Endothelial cell of umbilical vein (primary cell): Measurements from ENCODE around the gene FRMD4A. TPM values are rescaled to one million over a fixed set of nuclear protein-coding genes. Genes with fewer than 3 reads are reported as not detected.

ENCODE experiments used
- BruUV-seq: library from RNA; stranded (reverse); fragments of 400-500 nt; replicated peaks from 2 replicates; lab custom pipeline; 2021; lab: Mats Ljungman, UMichigan
- CTCF ChIA-PET: fragments of 300-600, 350-600 bp; sonication (Branson Sonifier 250); formaldehyde crosslinking; loops from one replicate; lab custom pipeline; 2021; ENCODE audit warnings: antibody characterized with exemption, inconsistent platforms; lab: Charles Lee
- POLR2A ChIA-PET: fragments of 300-600, 350-600 bp; sonication (Branson Sonifier 250); formaldehyde crosslinking; loops from one replicate; lab custom pipeline; 2021; ENCODE audit warnings: antibody characterized with exemption, inconsistent platforms; lab: Charles Lee
- DNase-seq: peaks from one replicate; pipeline ENCODE4 v3.0.0-alpha.2; 2011; ENCODE audit warnings: low read depth, low spot score
- FAIRE-seq: peaks from 2 replicates; lab custom pipeline; 2011; peaks lifted over from hg19 to GRCh38; lab: Jason Lieb, UNC
- H2AFZ ChIP-seq: 2 replicates; pipeline ENCODE4 v1.6.0; 2012; ENCODE audit warnings: low read depth, low read length, control low read depth, inconsistent platforms
- H3K27ac ChIP-seq: 2 replicates; pipeline ENCODE4 v1.5.1; 2011; ENCODE audit warnings: low read depth, mild to moderate bottlenecking, control low read depth, low read length, moderate library complexity; ENCODE audit not compliant: insufficient read depth
- H3K27me3 ChIP-seq, 2 experiments: 2 replicates each; pipeline versions ENCODE4 v1.6.0 to v1.6.1; 2011; ENCODE audit warnings: low read length in 2 of 2, mixed read lengths in 1 of 2; ENCODE audit not compliant: control insufficient read depth in 2 of 2, insufficient read depth in 2 of 2
- H3K36me3 ChIP-seq, 2 experiments: 2 replicates in 1 of 2; 3 replicates in 1 of 2; pipeline ENCODE4 v1.5.1; 2011; ENCODE audit warnings: low read length in 2 of 2, mild to moderate bottlenecking in 1 of 2, moderate library complexity in 1 of 2; ENCODE audit not compliant: control insufficient read depth in 2 of 2, insufficient read depth in 2 of 2; ENCODE audit errors: extremely low read depth in 1 of 2
- H3K4me1 ChIP-seq: 3 replicates; pipeline ENCODE4 v1.5.1; 2011; ENCODE audit warnings: mild to moderate bottlenecking, low read length; ENCODE audit not compliant: control insufficient read depth, insufficient read depth; ENCODE audit errors: extremely low read depth
- H3K4me2 ChIP-seq: 2 replicates; pipeline ENCODE4 v1.6.1; 2011; ENCODE audit warnings: low read length, control low read depth, mixed read lengths; ENCODE audit not compliant: insufficient read depth
- H3K4me3 ChIP-seq, 3 experiments: fragments of 200-600 bp in 1 of 3; sonication (generic), shearing (Covaris generic) in 1 of 3; replicated peaks in 1 of 3; 2 replicates each; pipeline ENCODE4 v1.5.1; 2011 to 2016; ENCODE audit warnings: control low read depth in 3 of 3, low read length in 3 of 3, mild to moderate bottlenecking in 2 of 3, inconsistent platforms in 1 of 3, low read depth in 1 of 3, moderate library complexity in 1 of 3; ENCODE audit not compliant: insufficient read depth in 1 of 3
- H3K79me2 ChIP-seq: 2 replicates; pipeline ENCODE4 v1.6.0; 2012; ENCODE audit warnings: low read length, inconsistent platforms; ENCODE audit not compliant: control insufficient read depth, insufficient read depth
- H3K9ac ChIP-seq: replicated peaks from 2 replicates; pipeline ENCODE3; 2011; ENCODE audit warnings: low read length, control low read depth; ENCODE audit not compliant: insufficient read depth; ENCODE audit errors: extremely low read depth
- H3K9me1 ChIP-seq: replicated peaks from 3 replicates; pipeline ENCODE4 v1.6.0; 2011; ENCODE audit warnings: mild to moderate bottlenecking, low read length; ENCODE audit not compliant: control insufficient read depth, insufficient read depth; ENCODE audit errors: extremely low read depth
- H3K9me3 ChIP-seq: replicated peaks from 2 replicates; pipeline ENCODE4 v1.5.1; 2012; ENCODE audit warnings: low read length, inconsistent platforms; ENCODE audit not compliant: control insufficient read depth, insufficient read depth
- H4K20me1 ChIP-seq: replicated peaks from 2 replicates; pipeline ENCODE3; 2011; ENCODE audit warnings: mild to moderate bottlenecking, low read length; ENCODE audit not compliant: control insufficient read depth, insufficient read depth; ENCODE audit errors: extremely low read depth
- EZH2 ChIP-seq: IDR thresholded peaks from 2 replicates; pipeline ENCODE4 v1.6.1; 2012; ENCODE audit warnings: borderline replicate concordance, low read depth, mild to moderate bottlenecking, moderate library complexity, low read length, inconsistent platforms; ENCODE audit not compliant: severe bottlenecking
- FOS ChIP-seq: IDR thresholded peaks from 2 replicates; pipeline ENCODE4 v1.6.1; 2011; ENCODE audit warnings: mild to moderate bottlenecking, low read length, moderate library complexity, borderline replicate concordance; ENCODE audit not compliant: insufficient read depth
- GATA2 ChIP-seq: IDR thresholded peaks from 2 replicates; pipeline ENCODE4 v1.7.0; 2011; ENCODE audit warnings: low read depth, mild to moderate bottlenecking, moderate library complexity, mixed read lengths, low read length; ENCODE audit not compliant: insufficient read length, insufficient read depth
- JUN ChIP-seq: IDR thresholded peaks from 2 replicates; pipeline ENCODE4 v1.6.1; 2011; ENCODE audit warnings: borderline replicate concordance, low read depth; ENCODE audit not compliant: insufficient read length, insufficient read depth
- MYC ChIP-seq: IDR thresholded peaks from one replicate; pipeline ENCODE4 v1.6.1; 2011; ENCODE audit warnings: mild to moderate bottlenecking, low read depth, low read length
- POLR2A ChIP-seq: IDR thresholded peaks from 2 replicates; pipeline ENCODE4 v1.6.1; 2012; ENCODE audit warnings: low read depth, mild to moderate bottlenecking, control low read depth, low read length
- POLR2AphosphoS5 ChIP-seq: IDR thresholded peaks from 2 replicates; pipeline ENCODE4 v1.6.1; 2012; ENCODE audit warnings: low read depth, mild to moderate bottlenecking, control low read depth, low read length, moderate library complexity; ENCODE audit not compliant: insufficient read depth
- dilution Hi-C: fragments of 300-500 bp; cut with MboI; formaldehyde crosslinking; loops from one replicate; pipeline ENCODE4 v1.15.0; 2019; ENCODE audit warnings: low sequenced_read_pairs; ENCODE audit not compliant: extremely low pct_ligation_motif_present
- intact Hi-C: fragments of 100-400 bp; cut with micrococcal nuclease; formaldehyde crosslinking; loops from one replicate; pipeline ENCODE4 v1.10.0; 2022
- polyA plus RNA-seq, 4 experiments: library from polyadenylated mRNA; depleted of rRNA in 3 of 4; stranded (reverse) in 3 of 4; unstranded in 1 of 4; fragments of >200 nt; gene quantifications; 2 replicates each; pipeline versions ENCODE4 v1.2.1 to v1.2.3, GENCODE V29; 2011 to 2012; ENCODE audit warnings: missing spikeins in 1 of 4
- total RNA-seq: library from RNA; stranded (reverse); gene quantifications from 2 replicates; pipeline ENCODE4 v1.2.3, GENCODE V29; 2021
- TF ChIP-seq, protein P1 (sequence below), 2 donors: IDR thresholded peaks; 1 replicate in 1 of 2; 2 replicates in 1 of 2; pipeline ENCODE4 v1.5.1; 2011; ENCODE audit warnings: low read length in 2 of 2, mild to moderate bottlenecking in 2 of 2, moderate library complexity in 2 of 2, control low read depth in 1 of 2, inconsistent platforms in 1 of 2, low read depth in 1 of 2; ENCODE audit not compliant: insufficient read depth in 1 of 2; ENCODE audit errors: extremely low read depth in 1 of 2
- TF ChIP-seq, protein P2 (sequence below): IDR thresholded peaks from 2 replicates; pipeline ENCODE4 v1.6.1; 2011; ENCODE audit not compliant: insufficient read depth, insufficient read length

The FRMD4A gene
- total and polyA plus RNA-seq, 2 donors (not counting 3 experiments of a cell fraction or from before 2014, with no cell fraction given): 123 to 148 TPM

DNA sequence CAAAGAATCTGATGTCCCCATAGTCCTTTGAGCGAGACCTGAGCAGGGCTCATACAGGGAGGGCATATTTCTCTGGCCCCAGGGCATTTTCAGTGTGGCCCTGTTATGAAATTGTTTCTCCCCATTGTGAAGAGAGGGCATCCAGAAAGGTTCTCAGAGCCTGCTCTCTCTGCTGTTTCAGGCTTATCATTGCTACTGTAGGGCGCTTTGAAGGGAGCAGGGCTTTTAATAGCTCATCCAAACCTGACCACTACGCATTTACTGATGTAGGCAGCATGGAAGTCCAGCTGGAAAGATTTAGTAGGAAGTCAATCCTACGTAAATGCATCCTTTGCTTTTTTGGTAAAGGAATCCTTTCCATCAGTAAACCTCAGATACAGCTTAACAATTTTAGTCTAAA lies 675.9 kb downstream of the FRMD4A start:
- Histone ChIP-seq H3K27ac (no peak overlapping the region), H3K9me3 (no peaks in the 10 kb centered on the region), H4K20me1 (peaks cover 2% of the 10 kb centered on the region), H3K36me3 (peaks cover 45 to 64% of the 10 kb centered on the region in 2 experiments), H3K9me1 (no peaks in the 10 kb centered on the region), H3K27me3 (no peaks in the 10 kb centered on the region), H3K4me3 (no peak overlapping the region), H2AFZ (no peak overlapping the region), H3K9ac (no peak overlapping the region), H3K4me2 (no peak overlapping the region), H3K79me2 (no peaks in the 10 kb centered on the region), H3K4me1 (peaks cover 7% of the 10 kb centered on the region)
- TF ChIP-seq POLR2A (no peak), FOS (no peak), GATA2 (no peak), JUN (no peak), EZH2 (no peak), POLR2AphosphoS5 (no peak), MYC (no peak)
- TF ChIP-seq, protein P1, sequence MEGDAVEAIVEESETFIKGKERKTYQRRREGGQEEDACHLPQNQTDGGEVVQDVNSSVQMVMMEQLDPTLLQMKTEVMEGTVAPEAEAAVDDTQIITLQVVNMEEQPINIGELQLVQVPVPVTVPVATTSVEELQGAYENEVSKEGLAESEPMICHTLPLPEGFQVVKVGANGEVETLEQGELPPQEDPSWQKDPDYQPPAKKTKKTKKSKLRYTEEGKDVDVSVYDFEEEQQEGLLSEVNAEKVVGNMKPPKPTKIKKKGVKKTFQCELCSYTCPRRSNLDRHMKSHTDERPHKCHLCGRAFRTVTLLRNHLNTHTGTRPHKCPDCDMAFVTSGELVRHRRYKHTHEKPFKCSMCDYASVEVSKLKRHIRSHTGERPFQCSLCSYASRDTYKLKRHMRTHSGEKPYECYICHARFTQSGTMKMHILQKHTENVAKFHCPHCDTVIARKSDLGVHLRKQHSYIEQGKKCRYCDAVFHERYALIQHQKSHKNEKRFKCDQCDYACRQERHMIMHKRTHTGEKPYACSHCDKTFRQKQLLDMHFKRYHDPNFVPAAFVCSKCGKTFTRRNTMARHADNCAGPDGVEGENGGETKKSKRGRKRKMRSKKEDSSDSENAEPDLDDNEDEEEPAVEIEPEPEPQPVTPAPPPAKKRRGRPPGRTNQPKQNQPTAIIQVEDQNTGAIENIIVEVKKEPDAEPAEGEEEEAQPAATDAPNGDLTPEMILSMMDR (IDR thresholded peaks at IDR 0.05; ENCODE audit: extremely low read depth in 1 of 2, insufficient read depth in 1 of 2, low read depth in 1 of 2, low read length in 2 of 2): no peak
- TF ChIP-seq, protein P2, sequence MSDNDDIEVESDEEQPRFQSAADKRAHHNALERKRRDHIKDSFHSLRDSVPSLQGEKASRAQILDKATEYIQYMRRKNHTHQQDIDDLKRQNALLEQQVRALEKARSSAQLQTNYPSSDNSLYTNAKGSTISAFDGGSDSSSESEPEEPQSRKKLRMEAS: no peak
- FAIRE-seq (no peak), DNase-seq (no peak)
- dilution Hi-C loops (no loop called here), intact Hi-C loops (no loop called here)
- POLR2A ChIA-PET: no interaction called here
- CTCF ChIA-PET: interaction anchor here (1.3 kb wide), 1 partner anchor 283 kb away, joined by 4 read pairs; no protein-coding TSS in a partner anchor
- no TSS peak for BruUV-seq
